Activated naive CD8-positive, alpha-beta T cell treated with anti-CD3 and anti-CD28 coated beads, Interleukin-2, amount 10 ng/mL, durations not matched to agents 7 days and 5 days (primary cell): ENCODE data around the gene UBAC2. TPM values are rescaled to one million over a fixed set of nuclear protein-coding genes. Genes with fewer than 3 reads are reported as not detected.

Source experiments
- ATAC-seq: fragments of 150-1000 bp; cut with Tn5 transposase; one replicate; pipeline ENCODE4 v1.10.0; 2021; ENCODE audit warnings: low read depth, moderate library complexity
- POLR2A ChIA-PET: fragments of 350-600 bp; sonication (Branson Sonifier 250); formaldehyde crosslinking; loops from one replicate; lab custom pipeline; 2021; ENCODE audit warnings: antibody characterized with exemption; lab: Charles Lee
- DNase-seq: peaks from one replicate; pipeline ENCODE4 v3.0.0; 2021
- H3K27ac Mint-ChIP-seq: one replicate; pipeline ENCODE4 v1.8.0; 2022; ENCODE audit warnings: mild to moderate bottlenecking, mixed read lengths
- H3K27me3 Mint-ChIP-seq: one replicate; pipeline ENCODE4 v1.8.0; 2022; ENCODE audit warnings: mild to moderate bottlenecking, moderate library complexity, mixed read lengths
- H3K36me3 Mint-ChIP-seq: one replicate; pipeline ENCODE4 v1.8.0; 2021; ENCODE audit warnings: mild to moderate bottlenecking, mixed read lengths
- H3K4me1 Mint-ChIP-seq: one replicate; pipeline ENCODE4 v1.8.0; 2021; ENCODE audit warnings: mixed read lengths
- H3K4me3 Mint-ChIP-seq: one replicate; pipeline ENCODE4 v1.8.0; 2022; ENCODE audit warnings: mild to moderate bottlenecking, moderate library complexity, mixed read lengths
- H3K9me3 Mint-ChIP-seq: one replicate; pipeline ENCODE4 v1.8.0; 2021; ENCODE audit warnings: mixed read lengths
- total RNA-seq, 2 experiments: library from RNA; stranded (reverse); gene quantifications; one replicate each; pipeline ENCODE4 v1.2.3, GENCODE V29; 2021

The UBAC2 gene
- total RNA-seq, 2 experiments from 2014 or later: 79.1 to 80.8 TPM

GRCh38 chr13:99366075-99366987, 165.7 kb downstream of the UBAC2 start:
- no peaks in the 10 kb centered on the region for H3K27me3 Mint-ChIP-seq
- H3K36me3 Mint-ChIP-seq: peaks cover 46% of the 10 kb centered on the region
- POLR2A ChIA-PET: interaction anchor here (0.6 to 1.7 kb wide), 4 partner anchors 9 to 100 kb away, joined by 3 to 7 read pairs (median 5); no protein-coding TSS in a partner anchor
- no peaks in the 10 kb centered on the region for H3K9me3 Mint-ChIP-seq
- no peak overlapping the region for H3K4me3 Mint-ChIP-seq
- peaks cover 49% of the 10 kb centered on the region for H3K4me1 Mint-ChIP-seq
- H3K27ac Mint-ChIP-seq: no peak overlapping the region
- no peak for ATAC-seq
- no peak for DNase-seq

GRCh38 chr13:99367106-99367616, 166.5 kb downstream of the UBAC2 start:
- H3K4me3 Mint-ChIP-seq: peak overlapping the region; percentile 64
- POLR2A ChIA-PET: interaction anchor here (0.6 to 1.7 kb wide), 4 partner anchors 10 to 101 kb away, joined by 3 to 7 read pairs (median 5); no protein-coding TSS in a partner anchor
- H3K9me3 Mint-ChIP-seq: no peaks in the 10 kb centered on the region
- H3K36me3 Mint-ChIP-seq: peaks cover 46% of the 10 kb centered on the region
- peak overlapping the region; percentile 75 for H3K27ac Mint-ChIP-seq
- DNase-seq (no peak), ATAC-seq (peak; percentile 49)
- H3K27me3 Mint-ChIP-seq: no peaks in the 10 kb centered on the region
- H3K4me1 Mint-ChIP-seq: peaks cover 49% of the 10 kb centered on the region

GRCh38 chr13:99367663-99368448, 167.2 kb downstream of the UBAC2 start:
- peaks cover 45% of the 10 kb centered on the region for H3K36me3 Mint-ChIP-seq
- DNase-seq: no peak
- no peaks in the 10 kb centered on the region for H3K27me3 Mint-ChIP-seq
- POLR2A ChIA-PET: interaction anchor here (1.4 to 1.7 kb wide), 2 partner anchors 10 to 12 kb away, joined by 5 to 7 read pairs; no protein-coding TSS in a partner anchor
- H3K9me3 Mint-ChIP-seq: no peaks in the 10 kb centered on the region
- H3K27ac Mint-ChIP-seq: peak overlapping the region; percentile 75
- peaks cover 50% of the 10 kb centered on the region for H3K4me1 Mint-ChIP-seq
- peak overlapping the region; percentile 64 for H3K4me3 Mint-ChIP-seq
- no peak for ATAC-seq

- no peak overlapping the region for H3K4me3 Mint-ChIP-seq
- H3K4me1 Mint-ChIP-seq: peaks cover 65% of the 10 kb centered on the region
- H3K36me3 Mint-ChIP-seq: peaks cover 53% of the 10 kb centered on the region
- ATAC-seq (no peak), DNase-seq (no peak)
- H3K27me3 Mint-ChIP-seq: no peaks in the 10 kb centered on the region
- no peaks in the 10 kb centered on the region for H3K9me3 Mint-ChIP-seq
- no peak overlapping the region for H3K27ac Mint-ChIP-seq
- POLR2A ChIA-PET: no interaction called here
Measured at GRCh38 chr13:99370481-99371275, 170.0 kb downstream of the UBAC2 start.

GRCh38 chr13:99371956-99372355, 171.3 kb downstream of the UBAC2 start:
- Mint-ChIP-seq H3K4me3 (peak overlapping the region; percentile 71), H3K27me3 (no peaks in the 10 kb centered on the region), H3K27ac (peak overlapping the region; percentile 78), H3K36me3 (peaks cover 53% of the 10 kb centered on the region), H3K9me3 (no peaks in the 10 kb centered on the region), H3K4me1 (peaks cover 65% of the 10 kb centered on the region)
- ATAC-seq (peak; percentile 77), DNase-seq (no peak)
- POLR2A ChIA-PET: interaction anchor here (1.2 kb wide), 1 partner anchor 9 kb away, joined by 4 read pairs; no protein-coding TSS in a partner anchor

- no peak for DNase-seq
- Mint-ChIP-seq H3K4me1 (peaks cover 58% of the 10 kb centered on the region), H3K9me3 (no peaks in the 10 kb centered on the region), H3K27me3 (no peaks in the 10 kb centered on the region), H3K4me3 (no peak overlapping the region), H3K27ac (no peak overlapping the region), H3K36me3 (peaks cover 54% of the 10 kb centered on the region)
- POLR2A ChIA-PET: interaction anchor here (1.6 kb wide), 1 partner anchor 17 kb away, joined by 5 read pairs; no protein-coding TSS in a partner anchor
- ATAC-seq: no peak
Measured at GRCh38 chr13:99373436-99373835, 172.8 kb downstream of the UBAC2 start.

- H3K36me3 Mint-ChIP-seq: peaks cover 59% of the 10 kb centered on the region
- no peak for DNase-seq
- no peaks in the 10 kb centered on the region for H3K9me3 Mint-ChIP-seq
- H3K4me1 Mint-ChIP-seq: peaks cover 60% of the 10 kb centered on the region
- H3K27me3 Mint-ChIP-seq: no peaks in the 10 kb centered on the region
- ATAC-seq: no peak
- H3K4me3 Mint-ChIP-seq: peak overlapping the region; percentile 70
- POLR2A ChIA-PET: interaction anchor here (1.6 kb wide), 1 partner anchor 18 kb away, joined by 5 read pairs; no protein-coding TSS in a partner anchor
- H3K27ac Mint-ChIP-seq: peak overlapping the region; percentile 83
Measured at GRCh38 chr13:99374169-99374991, 173.7 kb downstream of the UBAC2 start.

- DNase-seq: no peak
Measured at GRCh38 chr13:99374994-99375737, 174.5 kb downstream of the UBAC2 start.

GRCh38 chr13:99375738-99376080, 175.1 kb downstream of the UBAC2 start:
- POLR2A ChIA-PET: interaction anchor here (0.5 to 1.4 kb wide), 6 partner anchors 16 to 133 kb away, joined by 3 to 5 read pairs (median 3); no protein-coding TSS in a partner anchor
- peak overlapping the region; percentile 70 for H3K4me3 Mint-ChIP-seq
- DNase-seq: no peak
- no peak for ATAC-seq
- no peaks in the 10 kb centered on the region for H3K27me3 Mint-ChIP-seq
- no peaks in the 10 kb centered on the region for H3K9me3 Mint-ChIP-seq
- peaks cover 63% of the 10 kb centered on the region for H3K36me3 Mint-ChIP-seq
- peak overlapping the region; percentile 83 for H3K27ac Mint-ChIP-seq
- H3K4me1 Mint-ChIP-seq: peaks cover 65% of the 10 kb centered on the region

More at GRCh38 chr13:99374994-99375737, 174.5 kb downstream of the UBAC2 start:
- POLR2A ChIA-PET: interaction anchor here (0.6 to 1.4 kb wide), 5 partner anchors 16 to 115 kb away, joined by 3 to 5 read pairs (median 3); no protein-coding TSS in a partner anchor
- Mint-ChIP-seq H3K4me1 (peaks cover 65% of the 10 kb centered on the region), H3K4me3 (peak overlapping the region; percentile 70), H3K36me3 (peaks cover 65% of the 10 kb centered on the region), H3K9me3 (no peaks in the 10 kb centered on the region), H3K27ac (peak overlapping the region; percentile 83), H3K27me3 (no peaks in the 10 kb centered on the region)
- peak; percentile 53 for ATAC-seq

- Mint-ChIP-seq H3K4me1 (peaks cover 65% of the 10 kb centered on the region), H3K27ac (peak overlapping the region; percentile 19), H3K4me3 (peak overlapping the region; percentile 26), H3K27me3 (no peaks in the 10 kb centered on the region), H3K36me3 (peaks cover 60% of the 10 kb centered on the region), H3K9me3 (no peaks in the 10 kb centered on the region)
- POLR2A ChIA-PET: interaction anchor here (0.5 to 1.4 kb wide), 3 partner anchors 58 to 133 kb away, joined by 3 to 4 read pairs (median 3); no protein-coding TSS in a partner anchor
- no peak for DNase-seq
- ATAC-seq: no peak
Measured at GRCh38 chr13:99376132-99376531, 175.5 kb downstream of the UBAC2 start.

GRCh38 chr13:99376924-99377323, 176.3 kb downstream of the UBAC2 start:
- Mint-ChIP-seq H3K27ac (peak overlapping the region; percentile 60), H3K4me3 (peak overlapping the region; percentile 4), H3K36me3 (peaks cover 58% of the 10 kb centered on the region), H3K9me3 (no peaks in the 10 kb centered on the region), H3K4me1 (peaks cover 69% of the 10 kb centered on the region), H3K27me3 (no peaks in the 10 kb centered on the region)
- POLR2A ChIA-PET: no interaction called here
- ATAC-seq: no peak
- DNase-seq: no peak
